ENCODE results near the gene QRFP. TPM values are rescaled to one million over a fixed set of nuclear protein-coding genes. Genes with fewer than 3 reads are reported as not detected.

QRFP gene
- total and polyA plus RNA-seq, 4 donors, result 0.05 TPM; not detected in 3

DNA sequence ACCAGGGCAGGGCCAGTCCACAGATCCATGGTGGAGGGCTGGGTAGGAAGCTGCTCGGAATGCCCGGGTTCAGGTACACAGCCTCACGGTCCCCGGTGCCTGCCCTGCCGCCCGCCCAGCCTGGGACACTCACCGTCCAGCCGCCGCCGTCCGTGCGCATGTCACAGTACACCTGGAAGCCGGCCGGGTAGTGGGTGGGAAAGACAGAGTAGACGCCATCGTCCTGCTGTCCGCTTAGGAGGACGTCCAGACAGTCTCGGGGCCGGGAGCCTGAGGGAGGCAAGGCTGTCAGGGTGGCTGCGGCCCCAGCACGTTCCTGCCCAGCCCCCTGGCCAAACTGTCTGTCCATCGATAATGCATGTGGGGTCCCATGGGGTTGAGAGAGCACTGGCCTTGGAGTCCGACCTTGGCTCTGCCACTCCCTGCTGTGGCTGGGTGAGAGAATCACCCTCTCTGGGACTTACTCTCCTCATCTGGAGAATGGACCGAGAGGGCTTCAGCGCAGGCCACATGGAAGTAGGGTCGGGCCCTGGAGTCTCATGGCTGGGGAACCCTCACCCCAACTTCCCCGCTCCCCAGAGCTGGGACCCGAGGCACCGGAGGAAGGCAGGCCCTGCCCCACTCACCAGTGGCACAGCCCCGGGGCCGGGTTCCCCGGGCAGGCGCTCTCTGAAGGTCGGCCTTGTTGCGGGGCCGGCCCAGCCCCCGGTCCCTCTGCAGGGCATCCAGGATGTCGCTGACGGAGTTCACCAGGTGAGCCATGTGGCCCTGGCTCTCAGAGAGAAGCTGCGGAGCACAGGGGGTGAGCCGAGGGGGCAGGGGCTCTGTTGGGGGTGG, 27.2 kb upstream of the QRFP start:
- no peak overlapping the region for H3K9ac ChIP-seq (ENCODE audit: low read depth in 1 of 2, low read length in 2 of 2)
- H3K4me1 ChIP-seq (ENCODE audit: control insufficient read depth in 4 of 4, insufficient read depth in 4 of 4, low read length in 3 of 4), result no peaks in the 10 kb centered on the region
- TF ChIP-seq, protein P1, sequence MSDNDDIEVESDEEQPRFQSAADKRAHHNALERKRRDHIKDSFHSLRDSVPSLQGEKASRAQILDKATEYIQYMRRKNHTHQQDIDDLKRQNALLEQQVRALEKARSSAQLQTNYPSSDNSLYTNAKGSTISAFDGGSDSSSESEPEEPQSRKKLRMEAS (IDR thresholded peaks at IDR 0.05), result no peak
- H3K27me3 ChIP-seq (ENCODE audit: control insufficient read depth in 4 of 4, insufficient read depth in 4 of 4, low read length in 3 of 4), result peaks cover 0 to 3% (median 0%) of the 10 kb centered on the region in 4 donors
- WGBS, result 81% methylated on average over 42 of the region's 42 CpGs
- no peak overlapping the region for H3K4me3 ChIP-seq (ENCODE audit: low read depth in 1 of 3, low read length in 3 of 3)
- DNase-seq (ENCODE audit: low spot score), result no peak
- no peaks in the 10 kb centered on the region for H3K9me3 ChIP-seq (ENCODE audit: control insufficient read depth in 4 of 4, low read length in 3 of 4)
- no peaks in the 10 kb centered on the region for H3K36me3 ChIP-seq (ENCODE audit: control insufficient read depth in 4 of 4, insufficient read depth in 3 of 4, low read depth in 1 of 4, low read length in 3 of 4)
- no peak overlapping the region for H3K27ac ChIP-seq (ENCODE audit: low read depth in 1 of 2, low read length in 2 of 2)

DNA sequence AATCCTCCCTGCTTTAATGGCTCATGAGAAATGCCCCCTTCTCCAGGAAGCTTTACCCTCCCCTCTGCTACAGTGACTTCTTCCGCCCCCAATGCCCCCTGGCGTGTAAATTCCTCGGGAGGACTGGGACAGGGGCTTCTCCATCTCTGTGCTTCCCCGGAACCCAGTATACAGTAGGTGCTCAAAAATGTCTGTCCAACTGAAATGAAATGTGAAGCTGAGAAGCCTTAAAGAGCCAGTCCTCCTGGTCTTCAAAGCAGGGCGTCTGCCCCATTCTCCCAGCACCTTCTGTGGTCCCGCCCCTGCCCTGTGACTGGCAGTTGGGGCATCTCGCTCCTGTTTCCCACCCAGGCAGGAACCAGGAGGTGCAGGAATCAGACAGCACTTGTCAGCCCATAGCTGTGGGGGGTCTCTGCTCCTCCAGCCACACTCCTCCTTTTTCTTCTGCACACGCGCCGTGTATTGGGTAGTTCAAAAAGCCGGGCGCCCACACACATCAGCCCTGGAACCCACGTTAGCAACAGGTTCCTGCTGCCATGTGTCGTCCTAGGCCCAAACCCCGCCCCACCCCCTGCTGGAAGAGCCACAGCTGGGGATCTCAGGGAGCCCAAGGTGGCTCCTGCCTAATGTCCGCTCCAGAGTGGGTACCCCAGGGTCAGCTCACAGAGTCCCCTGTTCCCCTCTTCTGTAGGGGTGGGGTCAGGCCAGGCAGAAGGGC, 26.4 kb upstream of the QRFP start:
- Histone ChIP-seq H3K4me1 (ENCODE audit: control insufficient read depth in 4 of 4, insufficient read depth in 4 of 4, low read length in 3 of 4) (no peaks in the 10 kb centered on the region), H3K9me3 (ENCODE audit: control insufficient read depth in 4 of 4, low read length in 3 of 4) (no peaks in the 10 kb centered on the region), H3K4me3 (ENCODE audit: low read depth in 1 of 3, low read length in 3 of 3) (no peak overlapping the region), H3K27me3 (ENCODE audit: control insufficient read depth in 4 of 4, insufficient read depth in 4 of 4, low read length in 3 of 4) (peaks cover 0 to 3% (median 0%) of the 10 kb centered on the region in 4 donors), H3K9ac (ENCODE audit: low read depth in 1 of 2, low read length in 2 of 2) (no peak overlapping the region), H3K36me3 (ENCODE audit: control insufficient read depth in 4 of 4, insufficient read depth in 3 of 4, low read depth in 1 of 4, low read length in 3 of 4) (no peaks in the 10 kb centered on the region), H3K27ac (ENCODE audit: low read depth in 1 of 2, low read length in 2 of 2) (no peak overlapping the region)
- WGBS, result 78% methylated on average over 16 of the region's 16 CpGs
- DNase-seq (ENCODE audit: low spot score), result no peak
- no peak for TF ChIP-seq NR2F2 (IDR thresholded peaks at IDR 0.05)
- TF ChIP-seq EGR1 (IDR thresholded peaks at IDR 0.05; ENCODE audit: low read depth in 2 of 2), result no peak
- no peak for TF ChIP-seq FOXA2 (IDR thresholded peaks at IDR 0.05)
- TF ChIP-seq HNF4A (conservative IDR thresholded peaks at IDR 0.05), result no peak
- no peak for TF ChIP-seq TAF1 (conservative IDR thresholded peaks at IDR 0.05)
- no peak for TF ChIP-seq GABPA (IDR thresholded peaks at IDR 0.05 in 1 of 2, conservative IDR thresholded peaks at IDR 0.05 in 1 of 2)
- no peak for TF ChIP-seq YY1 (IDR thresholded peaks at IDR 0.05)
- no peak for TF ChIP-seq RXRA (IDR thresholded peaks at IDR 0.05)
- TF ChIP-seq, protein P1 (IDR thresholded peaks at IDR 0.05), result no peak
- no peak for TF ChIP-seq FOXA1 (IDR thresholded peaks at IDR 0.05)
- no peak for TF ChIP-seq RAD21 (IDR thresholded peaks at IDR 0.05)
- no peak for TF ChIP-seq SP1 (IDR thresholded peaks at IDR 0.05)
- TF ChIP-seq JUND (IDR thresholded peaks at IDR 0.05), result no peak
- TF ChIP-seq, protein P2, sequence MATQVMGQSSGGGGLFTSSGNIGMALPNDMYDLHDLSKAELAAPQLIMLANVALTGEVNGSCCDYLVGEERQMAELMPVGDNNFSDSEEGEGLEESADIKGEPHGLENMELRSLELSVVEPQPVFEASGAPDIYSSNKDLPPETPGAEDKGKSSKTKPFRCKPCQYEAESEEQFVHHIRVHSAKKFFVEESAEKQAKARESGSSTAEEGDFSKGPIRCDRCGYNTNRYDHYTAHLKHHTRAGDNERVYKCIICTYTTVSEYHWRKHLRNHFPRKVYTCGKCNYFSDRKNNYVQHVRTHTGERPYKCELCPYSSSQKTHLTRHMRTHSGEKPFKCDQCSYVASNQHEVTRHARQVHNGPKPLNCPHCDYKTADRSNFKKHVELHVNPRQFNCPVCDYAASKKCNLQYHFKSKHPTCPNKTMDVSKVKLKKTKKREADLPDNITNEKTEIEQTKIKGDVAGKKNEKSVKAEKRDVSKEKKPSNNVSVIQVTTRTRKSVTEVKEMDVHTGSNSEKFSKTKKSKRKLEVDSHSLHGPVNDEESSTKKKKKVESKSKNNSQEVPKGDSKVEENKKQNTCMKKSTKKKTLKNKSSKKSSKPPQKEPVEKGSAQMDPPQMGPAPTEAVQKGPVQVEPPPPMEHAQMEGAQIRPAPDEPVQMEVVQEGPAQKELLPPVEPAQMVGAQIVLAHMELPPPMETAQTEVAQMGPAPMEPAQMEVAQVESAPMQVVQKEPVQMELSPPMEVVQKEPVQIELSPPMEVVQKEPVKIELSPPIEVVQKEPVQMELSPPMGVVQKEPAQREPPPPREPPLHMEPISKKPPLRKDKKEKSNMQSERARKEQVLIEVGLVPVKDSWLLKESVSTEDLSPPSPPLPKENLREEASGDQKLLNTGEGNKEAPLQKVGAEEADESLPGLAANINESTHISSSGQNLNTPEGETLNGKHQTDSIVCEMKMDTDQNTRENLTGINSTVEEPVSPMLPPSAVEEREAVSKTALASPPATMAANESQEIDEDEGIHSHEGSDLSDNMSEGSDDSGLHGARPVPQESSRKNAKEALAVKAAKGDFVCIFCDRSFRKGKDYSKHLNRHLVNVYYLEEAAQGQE (IDR thresholded peaks at IDR 0.05), result no peak

All from liver (tissue), 9 donors.